KG1 (cell line): ENCODE measurements around the gene IL10.
"Not testable (repeated sequence)": the region's sequence is repeated elsewhere in the genome, so short reads cannot be mapped to it uniquely, and the experiment has no call there.

Source experiments
- DNase-seq: peaks from one replicate; lab custom pipeline; 2025; lab: John Stamatoyannopoulos, UW

The IL10 gene

DNA sequence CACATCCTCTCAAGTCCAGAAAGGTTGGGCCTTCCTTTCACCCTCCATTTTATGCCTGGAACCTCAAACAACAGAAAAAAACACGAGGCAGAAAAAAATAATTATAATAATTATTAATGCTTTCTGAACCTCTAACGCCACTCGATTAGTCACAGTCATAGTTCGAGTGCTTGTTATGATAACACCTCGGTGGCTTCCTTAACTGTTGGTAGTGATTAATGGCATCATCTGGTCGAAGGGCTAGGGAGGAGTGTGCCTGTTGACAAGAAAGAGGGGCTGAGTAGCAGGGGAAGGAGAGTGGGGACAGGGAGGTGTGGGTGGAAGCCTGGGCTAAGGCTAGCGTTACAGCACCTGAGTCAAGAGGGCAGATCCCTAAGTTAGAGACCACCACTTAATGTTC lies 21.3 kb upstream of the IL10 start:
- no peak for DNase-seq

DNA sequence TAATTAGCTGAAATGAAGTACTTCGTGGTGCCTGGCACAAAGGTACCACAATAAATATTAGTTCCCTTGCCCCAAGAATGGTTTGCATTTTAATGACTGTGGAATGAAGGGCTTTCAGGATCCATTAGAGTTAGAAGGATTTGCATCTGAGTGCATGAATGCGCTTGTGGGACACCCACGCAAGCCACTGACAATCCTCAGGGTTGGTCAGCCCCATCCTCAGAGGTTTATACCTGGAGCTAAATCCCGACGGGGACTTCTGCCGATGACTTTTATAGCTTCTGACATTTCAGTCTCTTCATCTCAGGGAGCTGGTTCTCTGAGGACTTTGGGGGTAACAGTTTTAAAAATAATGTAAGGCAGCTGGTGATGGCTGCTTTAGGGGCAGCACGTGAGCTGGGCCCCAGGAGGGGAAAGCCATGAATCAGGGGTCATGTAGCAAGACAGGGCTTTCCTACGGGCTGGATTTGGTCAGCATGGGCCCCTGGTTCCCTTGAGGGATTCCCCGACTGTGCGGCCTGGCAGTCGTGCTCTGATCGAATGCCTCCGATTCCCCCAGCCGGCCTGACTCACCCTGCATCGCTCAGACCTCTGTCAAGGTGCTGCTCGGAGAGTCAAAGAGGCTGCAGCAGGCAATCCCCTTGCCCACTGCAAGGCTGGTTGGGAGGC lies 20.8 kb upstream of the IL10 start:
- DNase-seq = no peak

DNA sequence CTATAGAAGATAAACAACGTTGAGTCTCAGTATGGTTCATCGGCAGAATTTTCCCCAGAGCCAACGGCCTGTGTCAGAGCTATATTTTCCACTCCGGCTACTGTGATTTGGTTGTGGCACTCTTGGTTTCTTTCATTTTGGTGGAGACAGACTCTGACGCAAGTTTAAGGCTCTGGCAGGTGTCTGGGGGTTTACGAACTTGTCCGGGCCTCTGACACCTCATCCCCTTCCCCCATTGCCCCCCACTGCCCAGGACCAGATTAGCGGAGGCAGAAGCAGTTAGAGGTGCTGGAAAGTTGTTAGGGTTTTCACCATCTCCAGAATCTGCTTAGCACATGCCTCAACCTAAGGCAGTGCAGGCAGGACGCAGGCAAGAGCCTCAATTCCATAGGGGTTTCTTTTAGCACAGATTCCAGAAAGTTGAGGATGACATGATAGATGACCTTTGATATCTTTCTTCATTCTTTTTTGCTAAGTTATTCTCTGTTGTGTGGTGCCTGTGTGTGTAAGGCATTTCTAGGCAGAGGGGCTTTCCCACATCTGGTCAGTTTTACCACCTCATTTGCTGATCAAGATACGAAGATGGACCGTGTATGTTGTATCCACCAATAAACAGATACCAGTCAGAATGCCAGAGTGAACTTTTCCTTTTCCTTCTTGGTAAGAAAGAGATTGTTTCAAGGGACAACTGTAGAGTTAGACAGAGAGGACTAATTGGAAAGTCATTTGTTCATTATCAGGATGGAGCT lies 18.4 kb upstream of the IL10 start:
- DNase-seq = no peak

GRCh38 chr1:206788487-206789050 lies 16.3 kb upstream of the IL10 start:
- DNase-seq = no peak

GRCh38 chr1:206787891-206788290 lies 15.6 kb upstream of the IL10 start:
- no peak for DNase-seq

DNA sequence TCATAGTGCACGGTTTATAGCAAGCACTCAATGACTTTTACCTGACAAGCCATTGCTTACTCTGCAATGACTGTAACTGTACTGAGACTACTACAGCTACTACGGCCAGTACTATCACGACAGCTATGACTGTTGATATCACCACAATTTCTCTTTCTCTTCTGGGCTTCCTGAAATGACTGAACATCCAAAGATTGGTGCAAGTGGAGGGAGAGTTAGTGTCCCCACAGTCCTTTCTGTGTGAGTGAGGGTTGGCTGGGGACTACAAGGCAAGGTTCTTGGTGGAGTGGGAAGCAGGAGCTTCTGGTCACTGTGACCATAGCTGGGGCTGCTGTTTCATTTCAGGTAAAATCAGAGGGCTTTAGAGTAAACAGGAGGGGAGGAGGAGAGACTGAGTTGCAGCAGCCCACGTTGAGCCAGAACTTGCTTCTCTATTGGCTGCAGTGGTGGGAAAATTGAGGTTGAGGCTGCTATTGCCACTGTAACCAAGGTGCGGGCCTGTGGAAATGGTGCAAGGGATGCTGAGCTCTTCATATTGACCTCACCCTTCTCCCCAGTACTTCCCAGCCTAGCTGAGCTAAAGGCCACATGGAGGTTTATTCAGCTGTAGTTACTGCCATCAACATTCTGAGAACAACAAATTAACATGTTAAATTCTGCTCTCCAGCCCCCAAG lies 14.1 kb upstream of the IL10 start:
- no peak for DNase-seq

GRCh38 chr1:206785182-206785765 lies 13.0 kb upstream of the IL10 start:
- no peak for DNase-seq

DNA sequence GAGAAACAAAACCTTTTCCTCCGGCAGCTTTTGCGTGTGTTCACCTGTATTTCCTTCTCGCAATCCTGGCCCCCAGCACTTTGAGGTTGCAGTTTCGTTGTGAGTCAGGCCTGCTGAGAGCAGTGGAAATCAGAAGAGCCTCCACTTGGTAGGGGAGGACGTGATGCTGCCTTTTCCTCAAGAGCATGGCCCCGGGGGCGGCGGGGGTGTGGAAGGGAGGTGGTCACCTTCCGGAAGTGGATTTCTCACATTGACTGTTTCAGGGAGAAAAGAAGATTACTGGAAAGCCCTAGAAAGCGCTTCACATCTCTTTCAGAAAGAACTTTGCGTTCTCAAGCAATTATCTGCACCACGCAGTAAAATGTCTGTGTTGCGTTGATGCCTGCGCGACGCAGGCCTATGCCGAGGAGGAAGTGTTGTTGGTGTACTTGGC lies 12.2 kb upstream of the IL10 start:
- no peak for DNase-seq

DNA sequence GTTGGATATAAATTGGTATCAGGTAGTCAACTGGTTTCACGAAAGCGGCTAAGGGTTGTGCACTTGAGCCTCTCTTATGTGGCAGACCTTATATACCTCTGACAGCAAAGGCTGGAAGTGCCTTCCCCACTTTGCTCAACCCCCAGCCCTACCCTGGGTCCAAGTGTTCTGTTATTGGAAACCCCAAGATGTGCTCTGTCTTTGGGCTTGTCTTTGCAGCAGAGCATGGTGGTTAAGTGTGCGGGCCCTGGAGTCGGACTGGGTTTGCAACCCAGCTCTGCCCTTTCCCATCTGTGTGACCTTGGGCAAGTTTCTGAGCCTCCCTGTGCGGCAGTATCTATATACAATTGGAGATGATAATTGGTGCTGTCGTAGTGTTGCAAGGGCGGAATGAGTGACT lies 11.2 kb upstream of the IL10 start:
- DNase-seq = no peak

- no peak for DNase-seq
Observed at GRCh38 chr1:206782448-206782847, 10.2 kb upstream of the IL10 start.

DNA sequence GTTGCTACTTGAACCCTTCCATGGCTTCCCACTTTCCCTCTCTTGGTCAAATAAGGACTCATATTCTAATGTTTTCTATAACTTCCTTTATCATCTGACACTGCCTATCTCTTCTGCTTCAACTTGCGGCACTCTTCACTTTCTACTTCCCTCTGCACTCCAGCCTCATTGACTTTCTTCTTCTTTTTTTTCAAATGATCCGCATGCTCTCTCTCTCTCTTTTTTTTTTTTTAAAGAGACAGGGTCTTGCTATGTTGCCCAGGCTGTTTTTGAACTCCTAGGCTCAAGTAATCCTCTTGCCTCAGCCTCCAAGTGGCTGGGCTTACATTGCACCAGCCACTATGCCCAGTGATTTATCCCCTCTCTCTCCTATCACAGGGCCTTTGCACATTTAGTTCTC lies 7.3 kb upstream of the IL10 start:
- DNase-seq = no peak

DNA sequence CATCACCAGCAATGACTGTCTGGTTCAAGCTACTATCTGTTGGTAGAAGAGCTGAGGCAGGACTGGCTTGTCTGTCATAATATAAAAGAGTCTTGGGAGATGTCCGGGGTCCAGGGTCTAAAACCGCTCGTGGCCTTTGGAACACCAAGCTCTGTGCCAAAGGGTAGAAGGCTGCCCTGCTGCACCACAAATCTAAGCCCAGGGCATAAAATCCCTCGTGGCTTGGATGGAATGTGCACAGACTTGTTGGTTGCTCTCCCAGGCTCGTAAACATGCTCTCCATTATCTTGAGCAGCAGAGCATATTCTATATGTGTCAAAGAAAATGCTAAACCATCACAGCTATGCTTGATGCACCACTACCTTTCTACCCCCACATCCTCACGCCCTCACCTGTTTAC lies 6.6 kb upstream of the IL10 start:
- DNase-seq = not testable (repeated sequence)

DNA sequence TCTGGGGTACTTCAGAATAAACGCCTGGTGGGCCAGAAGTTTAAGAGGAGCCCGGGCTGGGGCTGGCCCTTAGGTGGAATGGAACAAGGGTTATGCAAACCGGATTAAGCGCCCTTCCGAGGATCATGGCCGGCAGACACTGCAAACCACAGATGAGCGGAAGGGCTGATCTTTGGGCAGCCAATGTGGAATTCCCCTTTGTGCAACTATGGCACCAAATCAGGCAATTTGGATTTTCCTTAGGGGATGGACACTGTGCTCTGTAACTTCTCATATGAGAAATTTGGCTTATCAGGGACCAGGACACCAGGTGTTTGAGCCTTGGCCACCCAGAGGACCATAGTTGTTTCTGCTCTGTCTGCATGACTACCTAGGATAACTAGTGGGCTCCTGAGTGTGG lies 5.7 kb upstream of the IL10 start:
- no peak for DNase-seq

DNA sequence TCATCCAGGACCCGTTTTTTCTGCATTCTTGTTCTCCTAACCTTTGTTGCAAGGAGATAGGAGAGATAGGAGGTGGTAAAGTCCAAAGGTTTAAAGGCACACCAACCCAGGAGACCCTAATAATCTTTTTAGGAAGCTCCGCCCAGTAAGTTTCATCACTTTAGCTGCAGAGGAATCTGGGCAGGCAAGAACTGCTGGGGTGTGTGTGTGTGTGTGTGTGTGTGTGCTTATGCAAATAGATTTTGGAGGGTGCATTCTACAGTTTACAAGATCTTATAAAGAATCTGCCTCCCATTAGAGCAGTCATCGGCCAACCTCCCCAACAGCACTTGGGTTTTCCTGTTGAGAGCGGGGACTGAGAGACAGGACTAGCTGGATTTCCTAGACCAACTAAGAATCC lies 3.9 kb upstream of the IL10 start:
- DNase-seq = no peak

DNA sequence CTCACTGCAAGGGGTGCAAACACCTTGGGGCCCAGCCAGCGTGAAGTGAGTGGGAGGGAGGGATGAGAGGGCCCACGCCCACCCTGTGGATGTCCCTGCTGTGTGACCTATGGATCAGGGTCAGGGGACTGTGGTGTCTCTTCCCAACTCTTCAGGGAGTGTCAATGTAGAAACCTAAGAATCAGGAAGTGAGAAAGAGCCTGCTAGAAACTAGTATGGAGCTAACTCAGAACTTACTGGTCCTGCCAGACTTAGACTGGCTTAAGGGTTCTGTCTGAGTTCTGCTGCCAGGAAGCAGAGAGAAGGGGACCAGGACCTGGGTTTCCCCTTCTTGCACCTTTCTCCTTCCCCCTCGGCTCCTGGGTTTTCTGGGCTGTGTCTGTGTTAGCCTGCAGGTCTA lies 1.8 kb upstream of the IL10 start:
- DNase-seq = no peak

DNA sequence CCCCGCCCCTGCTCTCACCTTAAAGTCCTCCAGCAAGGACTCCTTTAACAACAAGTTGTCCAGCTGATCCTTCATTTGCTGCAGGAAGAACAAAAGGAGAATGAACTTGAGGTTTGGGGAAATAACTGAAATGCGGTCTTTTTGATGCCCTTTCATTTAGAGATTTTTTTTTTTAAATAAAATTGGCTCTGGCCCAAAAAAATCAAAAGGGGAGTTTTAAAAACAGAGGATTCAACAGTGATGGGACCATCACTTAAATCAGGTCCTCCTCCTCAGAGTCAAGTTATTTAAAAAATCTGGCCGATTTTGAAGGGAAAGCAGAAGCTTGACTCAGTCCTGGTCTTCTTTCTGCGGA lies 979 bp downstream of the IL10 start:
- DNase-seq = no peak

DNA sequence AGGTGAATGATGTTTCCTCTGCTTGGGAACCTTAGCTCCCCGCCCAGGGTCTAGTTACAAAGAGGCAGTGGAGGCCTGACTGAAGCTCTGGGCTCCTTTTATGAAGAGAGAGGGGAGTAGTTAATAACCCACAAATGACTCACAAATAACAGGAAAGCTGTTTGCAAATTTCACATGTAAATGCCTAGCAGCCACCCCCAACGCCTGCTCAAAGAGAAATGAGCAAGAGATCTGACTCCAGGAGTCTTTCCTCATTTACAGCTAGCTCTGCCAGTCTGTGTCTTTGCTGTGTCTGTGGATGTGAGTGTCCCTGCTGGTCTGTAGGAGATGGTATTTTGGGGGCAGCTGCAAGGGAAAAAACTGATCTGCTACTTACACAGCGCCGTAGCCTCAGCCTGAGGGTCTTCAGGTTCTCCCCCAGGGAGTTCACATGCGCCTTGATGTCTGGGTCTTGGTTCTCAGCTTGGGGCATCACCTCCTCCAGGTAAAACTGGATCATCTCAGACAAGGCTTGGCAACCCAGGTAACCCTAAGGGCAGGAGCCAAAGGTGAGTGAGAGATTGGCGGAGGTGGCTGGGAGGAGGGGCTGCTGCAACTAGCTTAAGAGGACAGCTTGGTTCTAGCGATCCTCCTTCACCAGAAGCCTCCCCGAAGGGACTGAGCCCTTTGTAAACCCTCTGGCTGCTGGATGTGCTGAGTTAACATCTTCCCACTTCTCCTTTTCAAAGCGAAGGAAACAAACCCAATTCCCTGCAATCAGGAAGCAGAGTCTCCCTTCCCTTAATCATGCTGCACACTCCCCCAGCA lies 1.6 kb downstream of the IL10 start, which contains the start of gene IL19:
IL19 (plus strand) TSS at position 243 of the 807 bp plus-strand sequence. CDS start 65,890 bp downstream, outside the sequence.
- no peak for DNase-seq

DNA sequence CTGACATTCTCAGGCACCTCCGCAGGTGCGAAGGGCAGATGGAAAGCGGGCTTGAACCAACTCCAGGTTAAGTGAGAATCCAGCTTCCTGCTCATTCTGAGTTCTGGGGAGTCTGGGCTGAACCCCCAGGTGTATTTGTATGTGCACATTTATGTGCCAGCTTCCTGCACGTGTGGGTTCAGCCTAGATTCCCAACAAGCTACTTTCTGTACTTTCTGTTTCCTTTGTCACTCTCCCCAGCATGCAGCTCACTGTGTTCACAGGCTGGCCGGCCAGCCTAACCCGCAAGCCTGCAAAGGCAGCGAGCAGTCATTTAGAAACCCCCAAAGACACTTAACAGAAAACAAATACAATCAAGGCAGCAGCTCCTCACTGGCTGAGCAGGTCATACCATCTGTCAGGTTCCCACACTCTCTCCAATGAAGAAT lies 3.0 kb downstream of the IL10 start:
- DNase-seq = no peak

DNA sequence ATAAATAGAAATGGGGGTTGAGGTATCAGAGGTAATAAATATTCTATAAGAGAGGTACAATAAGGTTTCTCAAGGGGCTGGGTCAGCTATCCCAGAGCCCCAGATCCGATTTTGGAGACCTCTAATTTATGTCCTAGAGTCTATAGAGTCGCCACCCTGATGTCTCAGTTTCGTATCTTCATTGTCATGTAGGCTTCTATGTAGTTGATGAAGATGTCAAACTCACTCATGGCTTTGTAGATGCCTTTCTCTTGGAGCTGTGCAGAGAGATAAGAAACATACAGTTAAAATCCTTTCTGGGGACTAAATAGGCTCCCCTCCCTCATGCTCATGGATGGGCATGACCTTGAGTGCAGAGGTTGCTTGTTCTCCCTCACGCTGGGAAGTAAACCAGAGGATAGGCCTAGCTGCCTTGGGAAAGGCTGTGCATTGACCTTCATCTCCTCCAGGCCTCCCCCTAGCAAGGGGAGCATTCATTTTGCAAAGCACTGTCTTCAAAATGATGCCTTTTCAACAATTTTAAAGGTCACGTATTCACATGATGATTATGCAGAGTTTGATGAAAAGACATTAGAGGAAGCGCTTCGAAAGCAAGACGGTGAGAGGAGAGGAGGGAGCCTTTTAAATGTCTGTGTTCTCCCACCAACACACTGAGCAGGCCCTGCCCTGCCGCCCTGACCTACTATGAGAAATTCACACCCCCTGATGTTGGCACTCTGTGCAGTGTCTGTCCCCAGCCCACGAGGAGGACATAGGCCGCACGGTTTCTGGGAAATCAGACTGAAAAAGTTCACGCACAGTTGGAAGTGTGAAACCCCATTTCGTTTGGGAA lies 3.6 kb downstream of the IL10 start:
- no peak for DNase-seq

DNA sequence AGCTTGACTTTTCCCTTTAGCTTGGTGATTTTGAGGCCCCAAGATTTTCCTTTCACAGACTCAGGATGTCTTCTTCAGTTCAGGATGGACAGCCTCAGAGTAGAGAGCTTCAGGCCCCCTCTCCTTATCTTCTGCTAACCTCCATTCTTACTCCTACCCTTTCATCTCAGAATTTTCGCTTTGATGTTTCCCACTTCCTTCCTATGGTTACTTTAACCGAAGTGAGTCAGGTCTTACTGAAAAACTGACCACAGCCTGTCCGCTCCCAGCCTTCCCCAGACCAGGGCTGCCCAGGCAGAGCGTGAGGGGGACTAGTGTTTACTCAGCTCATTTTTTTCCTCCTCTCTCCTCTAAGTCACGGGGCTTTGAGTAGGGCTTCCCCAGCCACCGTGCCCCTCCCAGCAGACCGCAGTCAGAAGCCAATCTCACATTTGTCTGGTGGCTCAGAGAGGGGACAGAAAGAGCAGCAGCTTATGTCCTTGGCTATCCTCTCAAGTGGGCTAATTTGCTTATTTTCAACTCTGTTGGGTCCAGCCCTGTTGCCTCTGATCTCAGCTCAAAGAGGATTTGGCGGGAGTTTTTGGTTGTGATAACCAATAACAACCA lies 5.9 kb downstream of the IL10 start:
- peak; percentile 42 for DNase-seq
